Neural progenitor cell (in vitro differentiated cells): ENCODE results near the gene IRF2BP2. TPM values are rescaled to one million over a fixed set of nuclear protein-coding genes. Genes with fewer than 3 reads are reported as not detected.

Experiments used
- DNase-seq: peaks from one replicate; pipeline ENCODE4 v3.0.0-alpha.2; 2016; ENCODE audit warnings: low spot score
- H2AFZ ChIP-seq: fragments of 200-600 bp; sonication (generic); replicated peaks from 2 replicates; pipeline ENCODE4 v1.6.1; 2016; ENCODE audit warnings: antibody characterized with exemption
- H3F3A ChIP-seq: fragments of 200-600 bp; sonication (generic); 2 replicates; pipeline ENCODE4 v1.6.1; 2016; ENCODE audit warnings: antibody characterized with exemption, low read depth
- H3K27ac ChIP-seq: fragments of 200-600 bp; sonication (generic); 2 replicates; pipeline ENCODE4 v1.5.1; 2016; ENCODE audit warnings: mild to moderate bottlenecking
- H3K27me3 ChIP-seq: fragments of 200-600 bp; sonication (generic); 2 replicates; pipeline ENCODE4 v1.6.1; 2016; ENCODE audit warnings: mild to moderate bottlenecking, moderate library complexity
- H3K36me3 ChIP-seq: fragments of 200-600 bp; sonication (generic); 2 replicates; pipeline ENCODE4 v1.5.1; 2016
- H3K4me1 ChIP-seq: fragments of 200-600 bp; sonication (generic); 2 replicates; pipeline ENCODE4 v1.6.1; 2016; ENCODE audit warnings: mixed run types
- H3K4me2 ChIP-seq: fragments of 200-600 bp; sonication (generic); 2 replicates; pipeline ENCODE4 v1.6.1; 2016
- H3K4me3 ChIP-seq: fragments of 200-600 bp; sonication (generic); 2 replicates; pipeline ENCODE4 v1.5.1; 2016
- H3K79me2 ChIP-seq: fragments of 200-600 bp; sonication (generic); 2 replicates; pipeline ENCODE4 v1.6.1; 2016; ENCODE audit warnings: low read depth
- H3K9ac ChIP-seq: fragments of 200-600 bp; sonication (generic); 2 replicates; pipeline ENCODE4 v1.6.1; 2016
- H3K9me3 ChIP-seq: fragments of 200-600 bp; sonication (generic); 2 replicates; pipeline ENCODE4 v1.5.1; 2016; ENCODE audit warnings: low read depth
- H4K20me1 ChIP-seq: fragments of 200-600 bp; sonication (generic); 2 replicates; pipeline ENCODE4 v1.6.1; 2016; ENCODE audit warnings: low read depth
- H3K27ac Mint-ChIP-seq: 3 replicates; pipeline ENCODE4 v1.8.0; 2021; ENCODE audit warnings: mixed read lengths
- H3K27me3 Mint-ChIP-seq: 2 replicates; pipeline ENCODE4 v1.8.0; 2022; ENCODE audit warnings: low read depth, mild to moderate bottlenecking, inconsistent platforms, moderate library complexity, mixed read lengths; ENCODE audit not compliant: insufficient read depth
- H3K36me3 Mint-ChIP-seq: 3 replicates; pipeline ENCODE4 v1.8.0; 2021; ENCODE audit warnings: mixed read lengths
- H3K4me1 Mint-ChIP-seq: 3 replicates; pipeline ENCODE4 v1.8.0; 2021; ENCODE audit warnings: mixed read lengths
- H3K4me3 Mint-ChIP-seq: 3 replicates; pipeline ENCODE4 v1.8.0; 2021; ENCODE audit warnings: mild to moderate bottlenecking, moderate library complexity, mixed read lengths
- H3K9me3 Mint-ChIP-seq: 3 replicates; pipeline ENCODE4 v1.8.0; 2020; ENCODE audit warnings: mixed read lengths
- EZH2 ChIP-seq: fragments of 200-600 bp; sonication (generic); IDR thresholded peaks from 2 replicates; pipeline ENCODE4 v1.6.1; 2017; ENCODE audit warnings: antibody characterized with exemption, mild to moderate bottlenecking, moderate library complexity
- EZH2phosphoT487 ChIP-seq: fragments of 200-600 bp; sonication (generic); IDR thresholded peaks from 2 replicates; pipeline ENCODE4 v1.6.1; 2017; ENCODE audit warnings: antibody characterized with exemption
- total RNA-seq: library from RNA; depleted of rRNA; stranded (reverse); fragments of >200 nt; gene quantifications from 2 replicates; pipeline ENCODE4 v1.2.3, GENCODE V29; 2015; ENCODE audit warnings: low replicate concordance
- TF ChIP-seq, protein P1 (sequence below): fragments of 200-600 bp; sonication (generic); IDR thresholded peaks from 2 replicates; pipeline ENCODE4 v1.5.1; 2017; ENCODE audit warnings: antibody characterized with exemption, mild to moderate bottlenecking

IRF2BP2 gene
- total RNA-seq, 1 donor from 2014 or later, result 22.9 TPM

DNA sequence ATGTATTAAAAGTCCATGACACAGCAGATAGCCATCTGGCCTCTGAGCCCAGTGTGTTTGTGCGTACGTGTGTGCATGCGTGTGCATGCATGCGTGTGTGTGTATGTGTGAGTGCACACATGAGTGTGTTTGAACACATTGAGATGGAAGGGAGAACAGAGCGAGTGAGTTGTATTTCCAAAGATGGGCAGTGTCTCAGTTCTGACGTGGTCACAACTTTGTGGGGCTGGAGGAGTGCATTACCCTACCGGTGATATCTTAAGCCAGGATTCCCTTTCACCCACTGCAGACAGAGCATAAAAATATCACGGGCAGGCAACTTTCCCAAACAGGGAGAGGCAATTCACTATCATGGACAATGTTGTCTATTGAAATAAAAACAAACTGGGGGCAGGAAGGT, 27.8 kb downstream of the IRF2BP2 start:
- Mint-ChIP-seq H3K4me3 (peak overlapping the region; percentile 65), H3K9me3 (no peaks in the 10 kb centered on the region), H3K36me3 (no peaks in the 10 kb centered on the region), H3K4me1 (peaks cover 29% of the 10 kb centered on the region), H3K27me3 (peaks cover 12% of the 10 kb centered on the region), H3K27ac (no peak overlapping the region)
- TF ChIP-seq EZH2phosphoT487 (no peak), EZH2 (no peak)
- TF ChIP-seq, protein P1, sequence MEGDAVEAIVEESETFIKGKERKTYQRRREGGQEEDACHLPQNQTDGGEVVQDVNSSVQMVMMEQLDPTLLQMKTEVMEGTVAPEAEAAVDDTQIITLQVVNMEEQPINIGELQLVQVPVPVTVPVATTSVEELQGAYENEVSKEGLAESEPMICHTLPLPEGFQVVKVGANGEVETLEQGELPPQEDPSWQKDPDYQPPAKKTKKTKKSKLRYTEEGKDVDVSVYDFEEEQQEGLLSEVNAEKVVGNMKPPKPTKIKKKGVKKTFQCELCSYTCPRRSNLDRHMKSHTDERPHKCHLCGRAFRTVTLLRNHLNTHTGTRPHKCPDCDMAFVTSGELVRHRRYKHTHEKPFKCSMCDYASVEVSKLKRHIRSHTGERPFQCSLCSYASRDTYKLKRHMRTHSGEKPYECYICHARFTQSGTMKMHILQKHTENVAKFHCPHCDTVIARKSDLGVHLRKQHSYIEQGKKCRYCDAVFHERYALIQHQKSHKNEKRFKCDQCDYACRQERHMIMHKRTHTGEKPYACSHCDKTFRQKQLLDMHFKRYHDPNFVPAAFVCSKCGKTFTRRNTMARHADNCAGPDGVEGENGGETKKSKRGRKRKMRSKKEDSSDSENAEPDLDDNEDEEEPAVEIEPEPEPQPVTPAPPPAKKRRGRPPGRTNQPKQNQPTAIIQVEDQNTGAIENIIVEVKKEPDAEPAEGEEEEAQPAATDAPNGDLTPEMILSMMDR, result no peak
- no peak overlapping the region for H3K4me2 ChIP-seq
- H3K27me3 ChIP-seq, result no peaks in the 10 kb centered on the region
- DNase-seq, result no peak
- H4K20me1 ChIP-seq, result no peaks in the 10 kb centered on the region
- H3K9ac ChIP-seq, result no peak overlapping the region
- H3K79me2 ChIP-seq, result no peaks in the 10 kb centered on the region
- no peaks in the 10 kb centered on the region for H3K36me3 ChIP-seq
- H3K9me3 ChIP-seq, result no peaks in the 10 kb centered on the region
- no peaks in the 10 kb centered on the region for H3F3A ChIP-seq
- H3K4me3 ChIP-seq, result no peak overlapping the region
- H3K4me1 ChIP-seq, result no peaks in the 10 kb centered on the region
- no peak overlapping the region for H3K27ac ChIP-seq
- no peak overlapping the region for H2AFZ ChIP-seq

GRCh38 chr1:234581063-234581714, 28.8 kb downstream of the IRF2BP2 start:
- H3K27ac Mint-ChIP-seq, result peak overlapping the region; percentile 38

DNA sequence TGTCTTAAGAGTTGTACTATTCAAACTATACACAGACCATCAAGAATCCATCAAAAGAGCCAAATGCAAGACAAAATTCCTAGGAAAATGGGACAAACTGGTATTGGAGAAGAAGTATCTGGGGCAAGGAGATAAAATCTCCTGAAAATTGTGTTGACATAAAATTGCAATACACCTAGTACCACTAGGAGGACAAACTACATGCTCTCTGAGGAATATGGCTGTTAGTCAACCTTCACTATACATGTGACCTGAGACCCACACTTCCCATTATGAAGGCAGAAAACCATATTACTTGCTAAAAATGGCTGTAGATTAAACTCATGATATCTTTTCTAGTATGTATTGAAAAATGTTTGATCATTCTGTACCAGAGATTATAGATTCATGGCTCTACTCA, 30.0 kb downstream of the IRF2BP2 start:
- Mint-ChIP-seq H3K27ac (no peak overlapping the region), H3K27me3 (peaks cover 11% of the 10 kb centered on the region), H3K4me1 (peaks cover 20% of the 10 kb centered on the region), H3K36me3 (no peaks in the 10 kb centered on the region), H3K9me3 (no peaks in the 10 kb centered on the region), H3K4me3 (no peak overlapping the region)
- Histone ChIP-seq H3K27me3 (no peaks in the 10 kb centered on the region), H3K27ac (no peak overlapping the region), H3F3A (no peaks in the 10 kb centered on the region), H3K79me2 (no peaks in the 10 kb centered on the region), H2AFZ (no peak overlapping the region), H3K4me3 (no peak overlapping the region), H3K4me1 (no peaks in the 10 kb centered on the region), H4K20me1 (no peaks in the 10 kb centered on the region), H3K9ac (no peak overlapping the region), H3K36me3 (no peaks in the 10 kb centered on the region), H3K9me3 (no peaks in the 10 kb centered on the region), H3K4me2 (no peak overlapping the region)
- DNase-seq, result no peak
- TF ChIP-seq EZH2, result no peak
- TF ChIP-seq, protein P1, result peak; percentile 21

More at GRCh38 chr1:234581063-234581714, 28.8 kb downstream of the IRF2BP2 start:
- peaks cover 30% of the 10 kb centered on the region for H3K4me1 Mint-ChIP-seq
- TF ChIP-seq, protein P1, result no peak
- no peak for TF ChIP-seq EZH2
- TF ChIP-seq EZH2phosphoT487, result no peak
- Histone ChIP-seq H3K9me3 (no peaks in the 10 kb centered on the region), H2AFZ (no peak overlapping the region), H3K4me1 (no peaks in the 10 kb centered on the region), H3K4me3 (no peak overlapping the region), H3K27me3 (no peaks in the 10 kb centered on the region), H3F3A (no peaks in the 10 kb centered on the region), H3K79me2 (no peaks in the 10 kb centered on the region), H3K9ac (no peak overlapping the region), H3K4me2 (no peak overlapping the region), H4K20me1 (no peaks in the 10 kb centered on the region), H3K36me3 (no peaks in the 10 kb centered on the region), H3K27ac (no peak overlapping the region)
- DNase-seq, result no peak
- peaks cover 12% of the 10 kb centered on the region for H3K27me3 Mint-ChIP-seq
- no peak overlapping the region for H3K4me3 Mint-ChIP-seq
- H3K36me3 Mint-ChIP-seq, result no peaks in the 10 kb centered on the region
- H3K9me3 Mint-ChIP-seq, result no peaks in the 10 kb centered on the region
